Panc1 (cell line): ENCODE data around the gene PROS1. TPM values are rescaled to one million over a fixed set of nuclear protein-coding genes. Genes with fewer than 3 reads are reported as not detected.

ENCODE experiments used
- ATAC-seq: fragments of 200-7000 bp; cut with Tn5 transposase; 2 replicates; pipeline ENCODE4 v1.9.1; 2020; ENCODE audit warnings: mild to moderate bottlenecking, moderate library complexity
- BruUV-seq: library from RNA; stranded (reverse); fragments of 400-500 nt; replicated peaks from 2 replicates; lab custom pipeline; 2021; lab: Mats Ljungman, UMichigan
- CTCF ChIA-PET: fragments of 300-600 bp; sonication (Branson Sonifier 250); formaldehyde crosslinking; loops from one replicate; lab custom pipeline; 2022; ENCODE audit warnings: antibody characterized with exemption; lab: Charles Lee
- POLR2A ChIA-PET: fragments of 300-600 bp; sonication (Branson Sonifier 250); formaldehyde crosslinking; loops from one replicate; lab custom pipeline; 2022; ENCODE audit warnings: antibody characterized with exemption; lab: Charles Lee
- DNase-seq: peaks from one replicate; pipeline ENCODE4 v3.0.0-alpha.2; 2010; ENCODE audit warnings: low read depth, low spot score
- H3K27ac ChIP-seq: 2 replicates; pipeline ENCODE4 v1.5.1; 2011; ENCODE audit warnings: mild to moderate bottlenecking, low read length, inconsistent platforms
- H3K27me3 ChIP-seq: fragments of 200-500 bp; sonication (Bioruptor generic); 2 replicates; pipeline ENCODE4 v1.6.0; 2014; ENCODE audit warnings: low read length, inconsistent platforms; ENCODE audit not compliant: control insufficient read depth, insufficient read depth
- H3K36me3 ChIP-seq: fragments of 200-500 bp; sonication (Bioruptor generic); 2 replicates; pipeline ENCODE4 v1.5.1; 2014; ENCODE audit warnings: inconsistent platforms, mild to moderate bottlenecking, low read length, moderate library complexity; ENCODE audit not compliant: control insufficient read depth, insufficient read depth
- H3K4me1 ChIP-seq: 2 replicates; pipeline ENCODE4 v1.5.1; 2011; ENCODE audit warnings: inconsistent platforms, mild to moderate bottlenecking, low read length, moderate library complexity; ENCODE audit not compliant: control insufficient read depth, insufficient read depth
- H3K4me3 ChIP-seq, 2 experiments: 2 replicates each; pipeline ENCODE4 v1.5.1; 2011 to 2012; ENCODE audit warnings: low read depth in 2 of 2, low read length in 2 of 2, mild to moderate bottlenecking in 2 of 2, inconsistent platforms in 1 of 2, moderate library complexity in 1 of 2
- H3K9me3 ChIP-seq: fragments of 200-500 bp; sonication (Bioruptor generic); 2 replicates; pipeline ENCODE4 v1.5.1; 2014; ENCODE audit warnings: low read depth, mild to moderate bottlenecking, inconsistent platforms, low read length, moderate library complexity; ENCODE audit not compliant: control insufficient read depth, insufficient read depth
- CTCF ChIP-seq: fragments of 450-650 bp; IDR thresholded peaks from 2 replicates; pipeline ENCODE4 v1.5.1; 2017; ENCODE audit warnings: mild to moderate bottlenecking
- POLR2AphosphoS5 ChIP-seq: IDR thresholded peaks from 2 replicates; pipeline ENCODE4 v1.6.1; 2012; ENCODE audit warnings: mild to moderate bottlenecking, low read depth, low read length, moderate library complexity
- REST ChIP-seq, 2 experiments: IDR thresholded peaks; 2 replicates each; pipeline ENCODE4 v1.6.1; 2011 to 2012; ENCODE audit warnings: low read depth in 2 of 2, control low read depth in 1 of 2, low read length in 1 of 2, mild to moderate bottlenecking in 1 of 2, moderate library complexity in 1 of 2; ENCODE audit not compliant: insufficient read depth in 1 of 2
- SIN3A ChIP-seq: IDR thresholded peaks from 2 replicates; pipeline ENCODE4 v1.6.1; 2012; ENCODE audit warnings: low read depth, mild to moderate bottlenecking, low read length, moderate library complexity, borderline replicate concordance; ENCODE audit not compliant: insufficient read depth
- TCF7L2 ChIP-seq: IDR thresholded peaks from 2 replicates; pipeline ENCODE4 v1.6.1; 2011; ENCODE audit warnings: mild to moderate bottlenecking, low read depth, low read length, inconsistent platforms
- in situ Hi-C: cut with HindIII; loops from 2 replicates; pipeline ENCODE4 v1.10.0; 2016; ENCODE audit warnings: low sequenced_read_pairs, low pct_unique_long_range_greater_than_20kb
- intact Hi-C: fragments of 100-400 bp; cut with micrococcal nuclease; formaldehyde crosslinking; loops from one replicate; pipeline ENCODE4 v1.10.0; 2022; ENCODE audit not compliant: unreplicated experiment
- total RNA-seq: library from RNA; stranded (reverse); gene quantifications from one replicate; pipeline ENCODE4 v1.2.1, GENCODE V29; 2021; ENCODE audit not compliant: unreplicated experiment

The PROS1 gene
- total RNA-seq, 1 experiment from 2014 or later = 16.8 TPM

GRCh38 chr3:93931597-93932229 is 42.0 kb downstream of the PROS1 start:
- no TSS peak for BruUV-seq
- H3K9me3 ChIP-seq = no peaks in the 10 kb centered on the region
- no peak overlapping the region for H3K4me3 ChIP-seq
- POLR2A ChIA-PET = no interaction called here
- CTCF ChIA-PET = no interaction called here
- intact Hi-C loops (no loop called here), in situ Hi-C loops (no loop called here)
- H3K4me1 ChIP-seq = no peaks in the 10 kb centered on the region
- no peaks in the 10 kb centered on the region for H3K27me3 ChIP-seq
- TF ChIP-seq POLR2AphosphoS5 (no peak), CTCF (no peak), TCF7L2 (no peak), SIN3A (no peak)
- H3K27ac ChIP-seq = no peak overlapping the region
- DNase-seq (no peak), ATAC-seq (no peak)
- H3K36me3 ChIP-seq = no peaks in the 10 kb centered on the region

- in situ Hi-C loops (no loop called here), intact Hi-C loops (no loop called here)
- H3K9me3 ChIP-seq = no peaks in the 10 kb centered on the region
- BruUV-seq = no TSS peak
- H3K36me3 ChIP-seq = no peaks in the 10 kb centered on the region
- no peak overlapping the region for H3K27ac ChIP-seq
- TF ChIP-seq REST (IDR thresholded peaks at IDR 0.05; ENCODE audit: insufficient read depth in 1 of 2, low read depth in 2 of 2, low read length in 1 of 2) = no peak
- TF ChIP-seq POLR2AphosphoS5 = no peak
- TF ChIP-seq CTCF = no peak
- TF ChIP-seq SIN3A = no peak
- TF ChIP-seq TCF7L2 = no peak
- ChIA-PET POLR2A (no interaction called here), CTCF (no interaction called here)
- no peak overlapping the region for H3K4me3 ChIP-seq
- no peaks in the 10 kb centered on the region for H3K27me3 ChIP-seq
- H3K4me1 ChIP-seq = no peaks in the 10 kb centered on the region
- ATAC-seq (no peak), DNase-seq (no peak)
Observed at GRCh38 chr3:93930041-93930440, 43.7 kb downstream of the PROS1 start.
